HG02678 (cell line): Measurements from ENCODE around the gene TOM1L2.

Experiments used
- ATAC-seq: cut with Tn5 transposase; IDR thresholded peaks from one replicate; pipeline ENCODE4 v1.9.1; 2021; ENCODE audit warnings: mild to moderate bottlenecking, moderate library complexity; ENCODE audit not compliant: unreplicated experiment

Gene TOM1L2

DNA sequence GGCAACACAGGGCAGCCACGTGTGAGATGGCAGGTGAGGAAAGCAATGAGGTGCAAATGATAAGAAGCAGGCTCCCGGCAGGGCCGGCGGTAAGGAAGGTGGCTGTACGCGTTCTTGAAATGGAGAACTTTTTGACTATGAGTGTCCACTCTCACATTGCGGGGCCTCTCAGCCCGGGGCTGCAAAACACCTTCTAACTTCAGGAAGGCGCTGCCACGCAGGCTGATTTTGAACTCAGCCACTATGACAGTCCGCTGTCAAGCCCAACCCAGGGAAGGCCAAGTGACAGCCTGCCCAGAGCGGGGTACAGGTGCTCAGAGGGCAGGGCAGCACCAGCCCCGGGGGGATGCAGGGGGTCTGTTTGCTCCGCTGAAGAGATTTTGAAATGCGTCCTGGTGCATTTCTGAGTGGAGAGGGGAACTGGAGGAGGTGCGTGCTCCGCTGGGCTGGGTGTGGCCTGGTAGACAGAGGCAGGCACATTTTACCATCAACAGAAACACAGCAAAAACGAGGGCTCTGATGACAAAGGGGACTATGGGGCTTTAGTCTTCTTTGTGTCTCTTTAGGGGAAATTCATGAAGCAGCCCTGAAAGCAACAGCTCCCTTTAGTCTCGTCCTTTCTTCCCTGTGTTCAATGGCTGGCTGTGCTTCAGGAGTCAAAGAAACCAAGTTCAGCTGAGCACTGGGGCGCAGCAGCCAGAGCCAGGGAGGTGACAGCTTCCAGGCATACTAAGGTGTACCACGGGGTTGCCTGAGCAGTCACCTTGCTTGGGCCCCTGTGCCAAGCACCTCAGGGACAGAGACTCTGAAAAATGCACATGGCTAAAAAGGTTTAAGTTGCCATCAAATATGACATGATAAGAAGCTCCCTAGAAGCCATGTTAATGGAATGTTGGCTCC lies 120.8 kb downstream of the TOM1L2 start:
- no peak for ATAC-seq

DNA sequence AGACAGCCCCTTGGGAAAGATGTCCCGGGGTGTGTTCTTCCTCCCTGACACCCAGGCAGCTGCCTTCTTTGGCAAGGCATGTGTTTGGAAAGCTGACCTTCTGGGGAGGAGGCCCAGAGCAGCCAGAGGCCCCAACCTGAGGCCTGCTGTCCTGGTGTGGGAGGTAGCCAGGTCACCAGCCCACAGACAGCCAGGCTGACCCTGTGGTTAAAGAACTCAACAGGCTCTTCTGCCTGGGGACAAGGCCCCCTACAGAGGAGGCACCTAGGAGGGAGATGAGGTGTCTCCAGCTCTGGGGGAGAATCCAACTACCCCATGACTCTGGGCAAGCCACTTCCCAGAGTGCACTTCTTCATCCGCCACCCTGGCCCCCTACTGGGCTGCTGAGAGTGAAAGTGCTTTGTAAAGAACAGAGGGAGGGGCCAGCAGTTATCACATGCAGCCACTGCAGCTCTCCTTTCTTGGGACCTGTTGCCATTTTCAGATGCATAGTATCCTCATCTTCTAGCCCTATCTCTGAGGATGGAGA lies 122.3 kb downstream of the TOM1L2 start:
- no peak for ATAC-seq

DNA sequence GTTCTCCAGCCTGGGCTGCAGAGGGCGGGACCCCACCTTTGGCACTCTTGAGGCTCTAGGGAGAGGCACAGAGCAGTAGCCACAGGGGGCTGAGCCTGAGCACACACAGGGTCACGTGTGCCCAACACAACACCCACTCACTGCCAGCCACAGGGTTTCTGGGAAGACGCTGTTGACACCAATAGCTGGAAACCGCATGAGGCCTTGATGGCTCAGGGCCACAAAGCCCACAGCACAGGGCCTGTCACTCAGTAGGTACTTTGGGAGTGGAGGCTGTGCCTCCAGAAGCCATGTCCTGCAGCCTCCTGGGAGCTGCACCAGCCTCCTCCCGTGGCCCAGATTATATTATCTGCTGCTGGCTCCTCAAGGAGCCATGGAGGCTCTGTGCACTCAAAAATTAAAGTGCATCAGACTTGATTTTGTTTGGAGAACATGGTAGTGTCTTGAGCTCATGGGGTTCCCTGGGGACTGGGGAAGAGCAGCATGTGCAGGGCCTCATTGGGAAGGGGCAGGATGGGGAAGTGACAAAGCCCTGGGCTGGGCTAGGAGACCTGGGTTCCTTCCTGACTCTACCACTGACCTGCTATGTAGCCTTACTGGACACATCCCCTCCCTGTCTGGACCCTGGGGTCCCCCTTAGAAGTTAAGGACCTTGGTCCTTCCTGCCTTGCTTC lies 122.9 kb downstream of the TOM1L2 start:
- ATAC-seq, result peak; percentile 67

- no peak for ATAC-seq
These were observed 123.7 kb downstream of the TOM1L2 start for GRCh38 chr17:17848311-17849082.

GRCh38 chr17:17847726-17848125 lies 124.5 kb downstream of the TOM1L2 start:
- ATAC-seq, result no peak

DNA sequence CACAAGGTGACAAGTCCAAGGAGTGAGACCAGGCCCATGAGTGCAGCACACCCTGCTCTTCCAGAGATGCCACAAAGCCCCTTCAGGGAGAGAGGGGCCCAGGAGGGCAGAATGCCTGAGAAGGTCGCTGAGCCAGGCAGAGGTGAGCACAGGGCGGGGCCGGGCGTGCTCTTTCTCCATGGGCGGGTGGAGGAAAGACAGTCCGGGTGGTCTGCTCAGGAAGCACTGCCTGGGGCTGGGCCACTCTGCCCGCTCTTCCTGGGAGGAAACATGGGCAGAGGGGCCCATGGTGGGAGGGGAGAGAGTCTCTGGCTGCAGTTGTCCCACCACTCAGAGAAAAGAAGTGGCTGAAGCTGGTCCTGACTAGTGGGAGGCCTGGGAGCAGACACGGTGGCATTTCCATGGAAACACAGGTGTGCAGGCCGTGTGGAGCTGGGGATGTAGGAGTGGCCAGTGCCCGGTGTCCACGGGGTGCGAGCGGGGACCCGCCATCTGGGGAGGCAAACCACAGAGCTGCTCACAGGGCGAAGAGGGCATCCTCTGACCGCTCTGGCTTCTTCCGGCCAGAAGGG lies 125.0 kb downstream of the TOM1L2 start:
- ATAC-seq, result no peak

DNA sequence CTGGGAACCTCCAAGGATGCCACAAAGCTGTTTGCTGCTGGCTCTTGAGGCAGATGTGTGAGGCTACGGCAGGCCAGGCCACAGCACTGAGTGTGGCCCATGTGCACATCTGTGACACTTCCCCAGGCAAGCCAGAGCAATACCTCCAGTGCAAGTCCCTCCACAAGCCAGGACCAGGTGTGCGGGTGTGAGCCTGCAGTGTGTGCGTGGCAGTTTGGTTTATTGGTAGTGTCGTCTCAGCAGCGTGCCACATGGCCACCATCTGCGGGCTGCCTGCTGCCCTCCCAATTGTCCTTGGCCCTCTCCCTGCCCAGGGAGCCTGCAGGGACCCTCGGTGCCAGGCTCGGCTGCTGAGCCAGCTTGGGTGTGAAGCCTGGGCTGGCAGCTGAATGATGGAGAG lies 125.6 kb downstream of the TOM1L2 start:
- no peak for ATAC-seq

- no peak for ATAC-seq
These were observed 126.2 kb downstream of the TOM1L2 start for GRCh38 chr17:17846003-17846402.

- ATAC-seq, result no peak
These were observed 127.0 kb downstream of the TOM1L2 start for GRCh38 chr17:17845046-17845775.

DNA sequence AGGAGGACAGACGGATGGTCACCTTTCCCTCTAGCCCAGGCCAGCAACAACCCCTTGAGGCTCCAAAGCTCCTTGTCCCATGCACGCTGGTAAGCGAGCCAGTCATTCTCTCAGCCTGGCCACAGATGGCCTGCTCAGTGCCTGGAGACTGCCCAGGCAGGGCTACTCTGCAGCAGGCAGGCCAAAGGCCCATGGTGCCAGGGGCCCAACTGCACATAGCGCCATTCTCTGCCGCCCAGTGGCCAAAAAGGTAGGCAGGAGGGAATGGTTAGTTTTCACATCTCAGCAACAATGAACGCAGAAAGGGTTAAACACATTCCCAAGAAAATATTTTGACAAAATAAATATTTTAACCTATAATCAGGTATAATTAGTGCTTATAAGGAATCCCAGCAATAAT lies 127.7 kb downstream of the TOM1L2 start:
- no peak for ATAC-seq

- ATAC-seq, result no peak
These were observed 128.1 kb downstream of the TOM1L2 start for GRCh38 chr17:17844079-17844478.

GRCh38 chr17:17843096-17843495 lies 129.1 kb downstream of the TOM1L2 start:
- ATAC-seq, result no peak

DNA sequence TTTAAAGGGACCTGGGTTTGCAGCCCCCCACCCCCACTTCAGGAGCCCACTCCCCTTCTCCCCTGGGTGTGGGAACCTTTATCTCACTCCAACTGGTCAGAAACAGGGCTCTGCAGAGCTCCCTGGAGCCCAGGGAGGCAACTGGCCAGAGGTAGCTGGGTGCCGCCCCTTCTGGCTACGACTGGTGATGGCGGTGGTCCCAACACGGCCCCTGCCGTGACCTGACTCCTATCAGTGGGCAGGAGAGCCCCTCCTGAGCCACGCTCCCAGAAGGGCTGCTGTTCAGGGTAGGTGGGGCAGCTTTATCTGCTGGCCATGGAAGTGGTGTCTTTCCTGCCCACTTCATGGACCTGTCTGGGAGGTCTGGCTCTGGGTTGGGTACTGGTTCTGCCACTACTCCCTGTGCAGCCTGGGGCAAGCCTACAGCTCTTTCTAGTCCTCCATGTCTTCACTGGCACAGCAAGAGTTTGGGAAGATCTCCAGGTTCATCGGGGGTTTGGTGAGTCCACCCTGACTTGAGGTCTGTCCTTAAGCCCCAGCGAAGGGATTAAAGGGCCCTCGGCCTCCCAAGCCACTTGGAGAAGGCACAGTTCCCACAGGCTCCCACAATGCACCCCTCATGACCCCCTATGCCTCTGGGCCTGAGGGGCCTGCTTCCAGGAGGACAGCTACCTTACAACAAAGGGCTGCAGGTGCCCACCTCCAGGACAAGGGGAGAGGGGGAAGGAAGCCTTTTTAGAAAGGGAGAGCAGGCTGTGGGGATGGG lies 129.9 kb downstream of the TOM1L2 start:
- ATAC-seq, result no peak

- ATAC-seq, result no peak
These were observed 130.6 kb downstream of the TOM1L2 start for GRCh38 chr17:17841601-17842025.

DNA sequence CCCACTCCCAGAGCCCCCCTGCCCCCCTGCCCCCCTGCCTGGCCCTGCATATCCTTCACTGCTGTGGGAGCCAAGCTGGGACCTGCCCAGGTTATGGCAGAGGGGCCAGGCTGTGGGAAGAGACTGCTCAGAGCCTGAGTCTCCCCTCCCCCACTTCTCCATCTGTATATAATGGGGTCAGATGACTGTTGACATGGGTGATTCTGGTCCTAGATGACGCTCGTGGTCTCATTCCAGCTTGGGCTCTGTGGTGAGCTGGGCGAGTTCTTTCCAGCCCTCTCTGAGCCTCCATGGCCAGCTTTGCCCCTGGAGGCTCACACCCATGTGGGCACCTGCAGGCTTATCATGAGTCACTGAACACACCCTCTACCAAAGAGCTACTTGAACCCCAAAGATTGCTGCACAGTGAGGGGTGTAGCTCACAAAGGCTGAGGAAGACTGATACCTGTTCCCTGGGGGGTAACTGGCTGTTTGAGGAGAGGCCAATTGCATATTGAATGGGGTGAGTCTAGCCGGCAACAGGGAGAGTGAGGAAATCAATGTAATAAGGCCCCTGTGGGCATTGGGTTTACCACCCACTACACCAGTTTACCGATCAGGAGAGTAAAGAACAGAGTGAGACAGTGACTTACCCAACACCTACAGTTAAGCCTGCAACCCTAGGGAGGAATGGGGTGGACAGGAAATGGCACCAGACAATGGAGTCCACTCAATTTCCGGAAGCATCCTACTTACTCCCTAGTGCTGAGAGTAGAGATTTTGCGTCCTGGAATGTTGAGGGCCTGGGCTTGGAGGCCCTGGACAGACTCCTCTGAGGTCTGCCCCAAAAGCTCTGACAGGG lies 131.2 kb downstream of the TOM1L2 start:
- no peak for ATAC-seq

DNA sequence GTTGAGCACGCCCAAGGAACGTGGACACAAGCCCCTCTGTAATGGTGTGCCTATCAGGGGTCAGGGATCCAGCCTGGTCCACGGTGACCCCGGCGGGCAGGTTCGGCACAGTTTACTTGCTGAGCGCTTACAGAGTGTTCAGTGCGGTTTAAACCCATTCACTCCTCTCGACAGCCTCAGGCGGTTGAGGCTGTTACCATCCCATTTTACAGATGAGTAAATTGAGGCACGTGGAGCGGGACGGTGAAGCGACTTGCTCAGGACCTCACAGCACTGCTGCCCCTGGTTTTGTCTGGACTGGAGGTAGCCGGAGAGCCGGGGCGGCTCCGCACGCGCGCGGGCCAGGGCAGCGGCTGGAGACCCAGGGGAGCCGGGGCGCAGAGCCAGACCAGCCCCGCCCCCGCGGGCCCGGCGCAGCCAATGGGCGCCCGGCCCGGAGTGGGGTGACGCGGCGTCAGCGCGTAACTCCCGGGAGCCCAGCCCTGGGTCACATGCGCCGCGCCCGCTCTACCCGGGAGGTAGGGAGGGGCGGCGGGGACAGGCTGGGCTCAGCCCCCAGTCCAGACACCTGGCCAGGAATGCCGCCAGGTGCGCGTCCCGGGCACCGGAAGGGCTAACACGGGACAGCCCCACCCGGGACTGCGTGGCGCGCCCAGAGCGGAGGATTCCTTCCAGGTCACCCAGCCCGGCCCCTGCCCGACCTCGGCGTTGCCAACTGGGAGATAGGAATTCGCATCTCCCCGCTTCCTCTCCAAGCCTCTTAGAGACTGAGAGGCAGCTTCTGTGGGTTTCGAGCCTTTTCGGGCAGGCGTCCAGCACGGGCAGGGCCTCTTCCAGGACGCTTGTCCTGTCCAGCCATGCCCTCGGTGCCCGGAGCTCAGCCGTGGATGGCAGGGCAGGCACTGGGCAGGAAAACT lies 132.2 kb downstream of the TOM1L2 start:
- ATAC-seq, result peak; percentile 71
